Mesothelial cell of epicardium (in vitro differentiated cells): ENCODE results near the gene APOL2. TPM values are rescaled to one million over a fixed set of nuclear protein-coding genes. Genes with fewer than 3 reads are reported as not detected.
A peak's percentile ranks its signal among the peaks of the same experiment; 100 is the strongest.

Experiments
- DNase-seq, 2 experiments: peaks; one replicate each; pipeline ENCODE4 v3.0.0; 2021; ENCODE audit warnings: low spot score in 2 of 2; ENCODE audit not compliant: unreplicated experiment in 2 of 2
- H3K27ac Mint-ChIP-seq: 2 replicates; pipeline ENCODE4 v1.8.0; 2021; ENCODE audit warnings: mixed read lengths
- H3K27me3 Mint-ChIP-seq: 2 replicates; pipeline ENCODE4 v1.8.0; 2021; ENCODE audit warnings: low read depth, mixed read lengths
- H3K36me3 Mint-ChIP-seq: 2 replicates; pipeline ENCODE4 v1.8.0; 2021; ENCODE audit warnings: mixed read lengths
- H3K4me1 Mint-ChIP-seq: 2 replicates; pipeline ENCODE4 v1.8.0; 2021; ENCODE audit warnings: mixed read lengths
- H3K4me3 Mint-ChIP-seq: 2 replicates; pipeline ENCODE4 v1.8.0; 2021; ENCODE audit warnings: mild to moderate bottlenecking, moderate library complexity, mixed read lengths
- H3K9me3 Mint-ChIP-seq: 2 replicates; pipeline ENCODE4 v1.8.0; 2021; ENCODE audit warnings: mixed read lengths
- CTCF ChIP-seq: fragments of 200-600 bp; sonication (generic); IDR thresholded peaks from one replicate; pipeline ENCODE4 v1.5.0; 2021; ENCODE audit warnings: antibody characterized with exemption; ENCODE audit not compliant: unreplicated experiment
- total RNA-seq: library from RNA; stranded (reverse); gene quantifications from 3 replicates; pipeline ENCODE4 v1.2.1, GENCODE V29; 2021

APOL2 gene
- total RNA-seq, 1 donor from 2014 or later = 55.5 TPM

GRCh38 chr22:36199001-36199551, 40.3 kb downstream of the APOL2 start:
- Mint-ChIP-seq H3K4me3 (no peak overlapping the region), H3K27ac (peak overlapping the region; percentile 72), H3K27me3 (no peaks in the 10 kb centered on the region), H3K4me1 (peaks cover 80% of the 10 kb centered on the region), H3K9me3 (no peaks in the 10 kb centered on the region), H3K36me3 (no peaks in the 10 kb centered on the region)
- TF ChIP-seq CTCF = no peak
- DNase-seq = no peak

- Mint-ChIP-seq H3K36me3 (no peaks in the 10 kb centered on the region), H3K27me3 (no peaks in the 10 kb centered on the region), H3K9me3 (no peaks in the 10 kb centered on the region), H3K27ac (peak overlapping the region; percentile 90), H3K4me3 (peak overlapping the region; percentile 31), H3K4me1 (peaks cover 75% of the 10 kb centered on the region)
- TF ChIP-seq CTCF = no peak
- DNase-seq = no peak
These were observed 40.8 kb downstream of the APOL2 start for GRCh38 chr22:36198536-36198935.

GRCh38 chr22:36197514-36198146, 41.7 kb downstream of the APOL2 start:
- peak overlapping the region; percentile 90 for H3K27ac Mint-ChIP-seq
- no peak for TF ChIP-seq CTCF
- no peaks in the 10 kb centered on the region for H3K9me3 Mint-ChIP-seq
- H3K36me3 Mint-ChIP-seq = no peaks in the 10 kb centered on the region
- no peaks in the 10 kb centered on the region for H3K27me3 Mint-ChIP-seq
- peak overlapping the region; percentile 48 for H3K4me3 Mint-ChIP-seq
- DNase-seq = no peak
- H3K4me1 Mint-ChIP-seq = peaks cover 74% of the 10 kb centered on the region

GRCh38 chr22:36197065-36197440, 42.3 kb downstream of the APOL2 start:
- peak; percentile 74 to 76 for DNase-seq
- Mint-ChIP-seq H3K36me3 (no peaks in the 10 kb centered on the region), H3K4me3 (peak overlapping the region; percentile 48), H3K27ac (peak overlapping the region; percentile 90), H3K27me3 (no peaks in the 10 kb centered on the region), H3K9me3 (no peaks in the 10 kb centered on the region), H3K4me1 (peaks cover 72% of the 10 kb centered on the region)
- no peak for TF ChIP-seq CTCF

GRCh38 chr22:36196254-36197064, 42.9 kb downstream of the APOL2 start:
- no peaks in the 10 kb centered on the region for H3K27me3 Mint-ChIP-seq
- H3K27ac Mint-ChIP-seq = peak overlapping the region; percentile 90
- peak overlapping the region; percentile 48 for H3K4me3 Mint-ChIP-seq
- no peaks in the 10 kb centered on the region for H3K36me3 Mint-ChIP-seq
- peaks cover 66% of the 10 kb centered on the region for H3K4me1 Mint-ChIP-seq
- TF ChIP-seq CTCF = no peak
- DNase-seq = no peak
- no peaks in the 10 kb centered on the region for H3K9me3 Mint-ChIP-seq
